ENCODE results near the gene CRKL.

CRKL gene

DNA sequence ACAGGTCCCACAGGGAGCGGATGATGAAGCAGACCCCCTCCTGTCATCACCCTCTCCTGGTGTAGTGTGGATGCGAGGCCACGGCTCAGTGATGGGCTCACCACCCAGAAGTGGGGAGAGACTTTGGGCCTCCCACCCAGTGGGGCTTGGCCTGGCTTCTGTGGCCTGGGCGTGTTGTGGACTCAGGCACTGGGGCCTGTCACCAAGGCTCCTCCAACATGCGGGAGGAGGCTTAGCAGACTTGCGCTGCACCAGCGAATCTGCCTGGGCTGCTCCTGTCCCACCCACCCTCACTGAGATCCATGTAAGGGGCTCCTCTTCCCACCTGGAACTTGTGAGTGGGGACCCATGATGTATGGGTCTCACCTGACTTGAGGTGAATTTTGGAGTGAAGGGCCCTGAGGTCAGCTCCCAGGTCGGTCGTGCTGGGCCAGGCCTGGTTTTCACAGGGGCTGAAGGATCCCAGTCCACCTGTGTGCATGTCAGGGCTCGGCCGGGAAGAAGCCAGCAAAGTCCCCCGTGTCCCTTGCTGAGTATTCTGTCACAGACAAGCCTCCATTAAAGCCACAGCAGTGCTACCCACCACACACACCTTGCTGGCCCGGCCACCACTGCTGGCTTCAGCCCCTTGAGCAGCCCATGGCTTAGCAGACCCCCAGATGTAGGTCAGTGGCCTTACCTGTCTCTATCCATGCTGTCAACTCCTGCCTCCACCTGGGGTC, 80.5 kb downstream of the CRKL start:
- DNase-seq = no peak

GRCh38 chr22:20998411-20999336, 81.5 kb downstream of the CRKL start:
- no peak for DNase-seq

DNA sequence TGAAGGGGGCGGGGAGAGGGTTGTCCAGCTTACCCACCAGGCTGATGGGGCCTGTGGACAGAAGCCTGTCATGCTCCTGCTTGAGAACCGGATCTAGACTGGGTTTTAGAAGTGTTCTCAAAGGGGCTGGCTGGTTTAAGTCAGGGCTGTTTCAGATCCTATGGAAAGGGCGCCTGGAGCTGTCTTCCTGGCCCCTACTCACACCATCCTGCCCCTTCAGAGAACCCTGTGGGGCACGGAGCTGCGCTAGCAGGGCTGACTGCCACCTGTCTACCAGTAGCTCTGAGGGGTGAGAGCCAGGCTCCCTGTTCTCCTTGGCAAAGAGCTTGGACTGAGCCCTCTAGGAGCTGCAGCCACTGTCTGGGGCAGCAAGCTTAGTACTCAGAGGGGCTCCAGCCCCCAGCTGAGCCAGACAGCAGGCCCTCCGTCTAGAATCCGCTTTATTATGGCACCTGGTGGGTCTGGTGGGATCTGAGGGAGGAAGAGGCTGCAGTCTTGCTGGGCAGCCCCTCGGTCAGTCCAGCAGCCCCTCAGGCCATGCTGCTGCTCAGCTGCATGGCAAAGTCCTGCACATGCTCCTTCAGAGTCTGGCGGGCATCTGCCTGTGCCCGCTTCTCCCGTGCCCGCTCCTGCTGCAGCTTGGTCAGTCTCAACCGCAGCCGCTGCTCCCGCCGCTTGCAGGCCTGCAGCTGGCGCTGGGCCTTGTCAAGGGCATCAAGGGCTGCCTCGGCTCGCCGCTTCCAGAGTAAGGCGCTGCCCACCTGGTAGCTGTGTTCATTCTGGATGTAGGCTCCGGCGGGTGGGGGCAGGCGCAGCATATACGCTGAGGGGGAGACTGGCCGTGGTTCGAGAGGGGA, 82.4 kb downstream of the CRKL start:
- DNase-seq = no peak

DNA sequence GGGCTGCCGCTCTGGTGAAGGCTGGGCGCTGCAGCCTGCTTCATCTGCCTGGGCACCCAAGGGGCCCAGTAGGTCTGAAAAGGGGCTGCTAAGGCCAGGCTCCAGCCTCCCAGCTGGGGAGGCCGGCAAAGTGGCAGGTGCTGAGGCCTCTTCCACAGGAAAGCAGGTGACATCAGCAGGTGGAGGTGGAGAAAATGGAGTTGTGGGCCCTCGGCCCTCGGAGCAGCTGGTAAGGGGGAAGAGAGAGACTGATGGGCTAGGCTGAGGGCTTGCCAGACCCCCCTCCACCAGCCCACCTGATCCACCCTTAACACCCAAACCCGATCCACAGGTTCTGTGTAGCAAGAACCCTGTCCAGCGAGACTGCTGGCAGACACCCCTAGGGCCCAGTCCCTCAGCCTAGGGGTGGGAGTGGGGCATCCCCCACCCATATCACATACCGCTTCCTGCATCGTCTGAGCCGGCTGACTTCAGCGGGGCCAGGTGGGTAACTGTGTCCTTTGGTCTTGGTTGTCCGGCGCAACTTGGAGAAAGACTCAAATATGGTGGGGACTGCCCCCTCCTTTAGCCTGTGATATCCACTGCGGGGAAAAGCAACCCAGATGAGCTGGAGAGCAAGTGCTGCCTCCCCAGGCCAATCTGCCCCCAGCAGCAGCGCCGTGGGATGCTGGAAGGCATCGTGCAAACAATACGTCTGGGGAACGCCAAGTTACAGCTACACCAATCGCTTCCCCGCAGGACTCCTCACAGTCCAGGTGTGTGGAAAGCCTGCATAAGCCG, 83.2 kb downstream of the CRKL start:
- DNase-seq = no peak

- no peak for DNase-seq
Observed at GRCh38 chr22:21000987-21001600, 83.9 kb downstream of the CRKL start.

GRCh38 chr22:21001601-21002325, 84.6 kb downstream of the CRKL start, which contains the start of gene THAP7:
TSS of gene THAP7 (minus strand) at chr22:21002118. CDS start at chr22:21001911, 207 bp downstream.
- peak; percentile 95 for DNase-seq

Data from T-helper 9 cell (primary cell).